ENCODE measurements around the gene EIF6. TPM values are rescaled to one million over a fixed set of nuclear protein-coding genes. Genes with fewer than 3 reads are reported as not detected.
"Not testable (repeated sequence)": the region's sequence is repeated elsewhere in the genome, so short reads cannot be mapped to it uniquely, and the experiment has no call there.

EIF6 gene
- total RNA-seq, 1 donor from 2014 or later, result 98.0 TPM

- intact Hi-C loops (cut with DNase I), result no loop called here
- no peaks in the 10 kb centered on the region for H3K27me3 ChIP-seq
- no peaks in the 10 kb centered on the region for H3K4me1 ChIP-seq
- H3K4me3 ChIP-seq, result no peak overlapping the region
- H3K36me3 ChIP-seq, result peaks cover 3 to 4% of the 10 kb centered on the region in 2 donors
- H3K9me3 ChIP-seq, result no peaks in the 10 kb centered on the region
- TF ChIP-seq CTCF (IDR thresholded peaks at IDR 0.05), result no peak
- DNase-seq (ENCODE audit: low spot score in 2 of 2), result no peak
- no peak overlapping the region for H3K27ac ChIP-seq
Observed at GRCh38 chr20:35316086-35316485, 31.5 kb upstream of the EIF6 start.

GRCh38 chr20:35315632-35316020, 31.1 kb upstream of the EIF6 start:
- intact Hi-C loops (cut with DNase I); H3K27me3 ChIP-seq; H3K4me3 ChIP-seq; H3K27ac ChIP-seq; H3K9me3 ChIP-seq; DNase-seq (ENCODE audit: low spot score in 2 of 2); H3K4me1 ChIP-seq; H3K36me3 ChIP-seq: not testable (repeated sequence)

GRCh38 chr20:35314816-35315631, 30.5 kb upstream of the EIF6 start:
- no peaks in the 10 kb centered on the region for H3K9me3 ChIP-seq
- no peak overlapping the region for H3K27ac ChIP-seq
- intact Hi-C loops (cut with DNase I), result no loop called here
- H3K4me3 ChIP-seq, result no peak overlapping the region
- H3K27me3 ChIP-seq, result no peaks in the 10 kb centered on the region
- no peak for TF ChIP-seq CTCF (IDR thresholded peaks at IDR 0.05)
- no peak for DNase-seq (ENCODE audit: low spot score in 2 of 2)
- no peaks in the 10 kb centered on the region for H3K4me1 ChIP-seq
- peaks cover 3 to 4% of the 10 kb centered on the region in 2 donors for H3K36me3 ChIP-seq

GRCh38 chr20:35312318-35312717, 27.7 kb upstream of the EIF6 start:
- peaks cover 3 to 4% of the 10 kb centered on the region in 2 donors for H3K36me3 ChIP-seq
- intact Hi-C loops (cut with DNase I), result no loop called here
- H3K27me3 ChIP-seq, result no peaks in the 10 kb centered on the region
- H3K4me3 ChIP-seq, result no peak overlapping the region
- TF ChIP-seq CTCF (IDR thresholded peaks at IDR 0.05), result no peak
- H3K9me3 ChIP-seq, result no peaks in the 10 kb centered on the region
- peaks cover 13 to 17% of the 10 kb centered on the region in 2 donors for H3K4me1 ChIP-seq
- no peak for DNase-seq (ENCODE audit: low spot score in 2 of 2)
- H3K27ac ChIP-seq, result no peak overlapping the region

GRCh38 chr20:35311822-35312221, 27.2 kb upstream of the EIF6 start:
- H3K27me3 ChIP-seq, result no peaks in the 10 kb centered on the region
- peaks cover 3 to 4% of the 10 kb centered on the region in 2 donors for H3K36me3 ChIP-seq
- H3K4me3 ChIP-seq, result no peak overlapping the region
- no peak for DNase-seq (ENCODE audit: low spot score in 2 of 2)
- H3K27ac ChIP-seq, result no peak overlapping the region
- intact Hi-C loops (cut with DNase I), result no loop called here
- peaks cover 18 to 20% of the 10 kb centered on the region in 2 donors for H3K4me1 ChIP-seq
- H3K9me3 ChIP-seq, result no peaks in the 10 kb centered on the region
- TF ChIP-seq CTCF (IDR thresholded peaks at IDR 0.05), result no peak

- Histone ChIP-seq H3K4me1 (peaks cover 19 to 20% of the 10 kb centered on the region in 2 donors), H3K4me3 (no peak overlapping the region), H3K27ac (no peak overlapping the region), H3K27me3 (no peaks in the 10 kb centered on the region), H3K9me3 (no peaks in the 10 kb centered on the region), H3K36me3 (peaks cover 3 to 4% of the 10 kb centered on the region in 2 donors)
- no peak for TF ChIP-seq CTCF (IDR thresholded peaks at IDR 0.05)
- intact Hi-C loops (cut with DNase I), result no loop called here
- DNase-seq (ENCODE audit: low spot score in 2 of 2), result no peak
Observed at GRCh38 chr20:35311409-35311808, 26.8 kb upstream of the EIF6 start.
